ENCODE results near the gene MYO1H.
"Not testable (repeated sequence)": the region's sequence is repeated elsewhere in the genome, so short reads cannot be mapped to it uniquely, and the experiment has no call there.

Gene MYO1H

GRCh38 chr12:109406147-109406546, 58.4 kb downstream of the MYO1H start:
- not testable (repeated sequence) for DNase-seq (ENCODE audit: low spot score)

GRCh38 chr12:109418848-109419480, 71.3 kb downstream of the MYO1H start:
- no peak for DNase-seq (ENCODE audit: low spot score)

GRCh38 chr12:109421355-109422087, 73.8 kb downstream of the MYO1H start:
- no peak for DNase-seq (ENCODE audit: low spot score)

- no peak for DNase-seq (ENCODE audit: low spot score)
Measured at GRCh38 chr12:109422251-109422650, 74.6 kb downstream of the MYO1H start.

- no peak for DNase-seq (ENCODE audit: low spot score)
Measured at GRCh38 chr12:109423392-109423791, 75.7 kb downstream of the MYO1H start.

- DNase-seq (ENCODE audit: low spot score) = peak; percentile 65
Measured at GRCh38 chr12:109428037-109428629, 80.4 kb downstream of the MYO1H start.

GRCh38 chr12:109428804-109429203, 81.1 kb downstream of the MYO1H start:
- DNase-seq (ENCODE audit: low spot score) = not testable (repeated sequence)

GRCh38 chr12:109430244-109430643, 82.5 kb downstream of the MYO1H start:
- DNase-seq (ENCODE audit: low spot score) = no peak

- no peak for DNase-seq (ENCODE audit: low spot score)
Measured at GRCh38 chr12:109432431-109432830, 84.7 kb downstream of the MYO1H start.

- DNase-seq (ENCODE audit: low spot score) = peak; percentile 70
Measured at GRCh38 chr12:109432842-109433304, 85.2 kb downstream of the MYO1H start.

- DNase-seq (ENCODE audit: low spot score) = no peak
Measured at GRCh38 chr12:109433618-109434017, 85.9 kb downstream of the MYO1H start.

- no peak for DNase-seq (ENCODE audit: low spot score)
Measured at GRCh38 chr12:109434582-109434981, 86.9 kb downstream of the MYO1H start.

GRCh38 chr12:109435428-109436187, 87.9 kb downstream of the MYO1H start:
- no peak for DNase-seq (ENCODE audit: low spot score)

- no peak for DNase-seq (ENCODE audit: low spot score)
Measured at GRCh38 chr12:109436188-109436560, 88.5 kb downstream of the MYO1H start.

- DNase-seq (ENCODE audit: low spot score) = no peak
Measured at GRCh38 chr12:109439181-109439580, 91.5 kb downstream of the MYO1H start.

GRCh38 chr12:109439951-109440350, 92.3 kb downstream of the MYO1H start:
- DNase-seq (ENCODE audit: low spot score) = not testable (repeated sequence)

- no peak for DNase-seq (ENCODE audit: low spot score)
Measured at GRCh38 chr12:109440851-109441490, 93.3 kb downstream of the MYO1H start.

- DNase-seq (ENCODE audit: low spot score) = no peak
Measured at GRCh38 chr12:109443794-109444193, 96.1 kb downstream of the MYO1H start.

- no peak for DNase-seq (ENCODE audit: low spot score)
Measured at GRCh38 chr12:109444259-109444658, 96.6 kb downstream of the MYO1H start.

GRCh38 chr12:109445191-109445609, 97.5 kb downstream of the MYO1H start:
- no peak for DNase-seq (ENCODE audit: low spot score)

- no peak for DNase-seq (ENCODE audit: low spot score)
Measured at GRCh38 chr12:109446869-109447268, 99.2 kb downstream of the MYO1H start.

GRCh38 chr12:109447482-109447881, 99.8 kb downstream of the MYO1H start:
- no peak for DNase-seq (ENCODE audit: low spot score)
